Stomach (tissue), 9 donors: ENCODE measurements around the gene DSG4. TPM values are rescaled to one million over a fixed set of nuclear protein-coding genes. Genes with fewer than 3 reads are reported as not detected.
A peak's percentile ranks its signal among the peaks of the same experiment; 100 is the strongest.

Experiments
- DNase-seq, 2 donors: peaks; one replicate each; pipeline versions ENCODE4 v3.0.0 to v3.0.0-alpha.2; 2013 to 2019
- H3K27ac ChIP-seq, 5 donors: fragments of 200-600 bp in 4 of 5; sonication (generic) in 4 of 5; one replicate each; pipeline ENCODE4 v1.5.1; 2013 to 2019; ENCODE audit warnings: mild to moderate bottlenecking in 1 of 5, moderate library complexity in 1 of 5
- H3K27me3 ChIP-seq, 3 donors: fragments of 200-600 bp; sonication (generic); one replicate each; pipeline ENCODE4 v1.5.1; 2017 to 2019; ENCODE audit warnings: mixed run types in 1 of 3
- H3K36me3 ChIP-seq, 4 donors: fragments of 200-600 bp; sonication (generic); 1 replicate in 3 of 4; 2 replicates in 1 of 4; pipeline ENCODE4 v1.5.1; 2016 to 2019
- H3K4me1 ChIP-seq, 4 donors: fragments of 200-600 bp; sonication (generic); one replicate each; pipeline ENCODE4 v1.5.1; 2016 to 2019
- H3K4me3 ChIP-seq, 4 donors: fragments of 200-600 bp; sonication (generic) in 3 of 4; one replicate each; pipeline ENCODE4 v1.5.1; 2016 to 2019; ENCODE audit warnings: mild to moderate bottlenecking in 1 of 4
- H3K9me3 ChIP-seq, 4 donors: fragments of 200-600 bp; sonication (generic); one replicate each; pipeline ENCODE4 v1.5.1; 2016 to 2019
- EP300 ChIP-seq: sonication (generic); formaldehyde crosslinking; IDR thresholded peaks from one replicate; pipeline ENCODE4 v1.6.1; 2017; ENCODE audit warnings: antibody characterized with exemption
- POLR2A ChIP-seq, 4 donors: fragments of 450-650 bp; IDR thresholded peaks; one replicate each; pipeline ENCODE4 v1.6.1; 2016; ENCODE audit warnings: antibody characterized with exemption in 4 of 4, control low read depth in 2 of 4, mild to moderate bottlenecking in 1 of 4, moderate library complexity in 1 of 4
- POLR2AphosphoS5 ChIP-seq, 3 donors: sonication (generic); formaldehyde crosslinking; IDR thresholded peaks; one replicate each; pipeline ENCODE4 v1.6.1; 2016; ENCODE audit warnings: antibody characterized with exemption in 3 of 3
- WGBS, 5 donors: extraction: QIAGEN DNeasy Blood & Tissue Kit in 3 of 5; methylation state at CpG; one replicate each; pipeline versions ENCODE4 v1.1.5 to v1.1.7; 2013 to 2018; 5-methylcytosine and 5-hydroxymethylcytosine counted together
- intact Hi-C: fragments of 100-400 bp; cut with DNase I; formaldehyde crosslinking; loops from one replicate; pipeline ENCODE4 v1.15.1; 2023; ENCODE audit warnings: low total_unique reads
- polyA plus RNA-seq, 3 donors: library from polyadenylated mRNA; stranded (reverse); fragments of 200-250 nt; gene quantifications; one replicate each; pipeline ENCODE4 v1.2.3, GENCODE V29; 2013
- total RNA-seq, 5 donors: library from RNA; depleted of rRNA; stranded (reverse); fragments of >200 nt; gene quantifications; one replicate each; pipeline versions ENCODE4 v1.1.0 to v1.2.3, GENCODE V29; 2014 to 2016
- TF ChIP-seq, protein P1 (sequence below), 7 experiments: fragments of 450-650 bp in 4 of 7; fragments of 200-600 bp in 3 of 7; sonication (generic) in 3 of 7; IDR thresholded peaks; one replicate each; pipeline ENCODE4 v1.5.1; 2016 to 2019; ENCODE audit warnings: antibody characterized with exemption in 7 of 7, control low read depth in 2 of 7, mild to moderate bottlenecking in 1 of 7
- donor health status: healthy with polysubstance abuse.
- donor health status: Bipolar disorder and iron deficiency.
- donor health status: healthy.

DSG4 gene
- total and polyA plus RNA-seq, 8 donors = 0.55 to 0.76 TPM; not detected in 6

DNA sequence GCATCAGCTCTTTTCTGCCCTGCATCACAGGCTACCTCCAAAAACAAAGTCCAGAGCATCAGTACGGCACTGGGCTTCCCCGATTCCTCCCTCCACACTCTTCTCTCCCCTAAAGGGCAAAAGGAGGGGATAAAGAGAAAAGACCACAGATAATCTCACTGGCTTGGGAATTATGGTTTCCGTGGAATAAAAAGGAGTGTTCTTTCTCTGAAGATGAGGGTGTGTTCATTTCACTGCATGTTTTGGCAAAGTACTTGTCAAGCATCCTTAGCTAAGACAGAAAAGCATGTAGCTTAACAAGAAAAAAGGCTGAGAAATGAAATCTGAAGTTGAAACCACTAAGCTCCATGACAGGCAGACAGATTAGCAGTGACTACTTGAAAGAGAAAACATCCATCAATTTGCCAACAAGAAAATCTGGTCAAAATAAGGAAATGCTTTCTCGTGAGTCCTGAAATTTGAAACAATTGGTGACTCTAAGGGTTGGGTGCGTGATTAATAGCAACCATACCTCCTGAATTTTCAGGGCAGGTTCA is 50.4 kb downstream of the DSG4 start:
- H3K27ac ChIP-seq = no peak overlapping the region
- 74 to 84% (median 75%) methylated on average over 5 of the region's 5 CpGs for WGBS, 5 donors
- no peaks in the 10 kb centered on the region for H3K36me3 ChIP-seq
- TF ChIP-seq POLR2A (IDR thresholded peaks at IDR 0.05) = no peak
- TF ChIP-seq, protein P1, sequence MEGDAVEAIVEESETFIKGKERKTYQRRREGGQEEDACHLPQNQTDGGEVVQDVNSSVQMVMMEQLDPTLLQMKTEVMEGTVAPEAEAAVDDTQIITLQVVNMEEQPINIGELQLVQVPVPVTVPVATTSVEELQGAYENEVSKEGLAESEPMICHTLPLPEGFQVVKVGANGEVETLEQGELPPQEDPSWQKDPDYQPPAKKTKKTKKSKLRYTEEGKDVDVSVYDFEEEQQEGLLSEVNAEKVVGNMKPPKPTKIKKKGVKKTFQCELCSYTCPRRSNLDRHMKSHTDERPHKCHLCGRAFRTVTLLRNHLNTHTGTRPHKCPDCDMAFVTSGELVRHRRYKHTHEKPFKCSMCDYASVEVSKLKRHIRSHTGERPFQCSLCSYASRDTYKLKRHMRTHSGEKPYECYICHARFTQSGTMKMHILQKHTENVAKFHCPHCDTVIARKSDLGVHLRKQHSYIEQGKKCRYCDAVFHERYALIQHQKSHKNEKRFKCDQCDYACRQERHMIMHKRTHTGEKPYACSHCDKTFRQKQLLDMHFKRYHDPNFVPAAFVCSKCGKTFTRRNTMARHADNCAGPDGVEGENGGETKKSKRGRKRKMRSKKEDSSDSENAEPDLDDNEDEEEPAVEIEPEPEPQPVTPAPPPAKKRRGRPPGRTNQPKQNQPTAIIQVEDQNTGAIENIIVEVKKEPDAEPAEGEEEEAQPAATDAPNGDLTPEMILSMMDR (IDR thresholded peaks at IDR 0.05) = no peak
- TF ChIP-seq POLR2AphosphoS5 (IDR thresholded peaks at IDR 0.05) = no peak
- no peaks in the 10 kb centered on the region for H3K9me3 ChIP-seq
- H3K27me3 ChIP-seq = no peaks in the 10 kb centered on the region
- H3K4me3 ChIP-seq = no peak overlapping the region
- peaks cover 0 to 6% (median 3%) of the 10 kb centered on the region in 4 donors for H3K4me1 ChIP-seq
- intact Hi-C loops = no loop called here
- DNase-seq = no peak

DNA sequence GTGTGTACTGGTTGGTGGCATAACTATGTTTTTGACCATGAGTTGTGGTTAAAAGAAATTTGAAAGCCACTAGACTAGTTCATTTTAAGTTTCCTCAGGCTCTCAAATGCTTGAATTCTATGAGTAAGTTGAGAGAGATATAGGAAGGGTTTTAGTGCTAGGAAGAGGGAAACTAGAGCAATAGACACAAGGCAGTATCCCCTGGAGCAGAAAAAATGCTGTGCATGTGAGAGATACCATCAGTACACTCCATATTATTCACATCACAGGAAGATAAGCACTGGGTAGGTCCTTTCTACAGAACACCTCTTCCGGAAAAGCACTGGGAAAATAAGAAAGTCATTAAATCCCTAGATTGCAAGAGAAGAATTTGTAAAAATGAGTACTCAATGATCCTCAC is 51.6 kb downstream of the DSG4 start:
- no peaks in the 10 kb centered on the region for H3K36me3 ChIP-seq
- intact Hi-C loops = no loop called here
- peaks cover 0 to 6% (median 3%) of the 10 kb centered on the region in 4 donors for H3K4me1 ChIP-seq
- TF ChIP-seq EP300 (no peak), POLR2AphosphoS5 (IDR thresholded peaks at IDR 0.05) (no peak), POLR2A (IDR thresholded peaks at IDR 0.05) (no peak)
- TF ChIP-seq, protein P1 (IDR thresholded peaks at IDR 0.05) = no peak
- H3K27me3 ChIP-seq = no peaks in the 10 kb centered on the region
- no peak for DNase-seq
- no peak overlapping the region for H3K4me3 ChIP-seq
- no peaks in the 10 kb centered on the region for H3K9me3 ChIP-seq
- H3K27ac ChIP-seq = no peak overlapping the region
- 79 to 96% (median 91%) methylated on average over 1 of the region's 1 CpG for WGBS, 5 donors

- intact Hi-C loops = no loop called here
Observed at GRCh38 chr18:31429623-31430022, 53.0 kb downstream of the DSG4 start.

DNA sequence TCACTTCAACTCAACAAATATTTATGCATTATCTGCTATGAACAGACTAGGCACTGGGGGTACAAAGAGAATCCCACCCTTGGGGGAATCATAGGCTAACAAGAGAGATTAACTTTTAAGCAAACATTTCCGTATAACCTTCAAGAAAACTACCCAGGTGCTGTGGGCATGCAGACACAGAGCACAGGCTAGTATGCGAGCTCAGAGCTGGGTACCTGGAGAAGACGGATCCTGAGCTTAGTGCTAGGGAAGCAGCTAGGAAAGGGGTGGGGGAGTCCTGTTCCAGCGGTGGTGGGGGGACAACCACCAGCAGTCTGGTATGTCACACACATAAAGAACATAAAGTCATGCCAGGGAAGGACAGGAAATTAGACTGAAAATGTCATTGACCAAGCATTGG is 53.5 kb downstream of the DSG4 start:
- Histone ChIP-seq H3K9me3 (peaks cover 0 to 4% (median 0%) of the 10 kb centered on the region in 4 donors), H3K4me3 (no peak overlapping the region), H3K27ac (peak overlapping the region in 1 of 5 donors; percentile 56), H3K4me1 (peaks cover 0 to 6% (median 3%) of the 10 kb centered on the region in 4 donors), H3K27me3 (no peaks in the 10 kb centered on the region), H3K36me3 (no peaks in the 10 kb centered on the region)
- 33 to 59% (median 45%) methylated on average over 4 of the region's 4 CpGs for WGBS, 5 donors
- no peak for DNase-seq
- TF ChIP-seq POLR2A (IDR thresholded peaks at IDR 0.05) (no peak), POLR2AphosphoS5 (IDR thresholded peaks at IDR 0.05) (no peak)
- intact Hi-C loops = no loop called here

More at GRCh38 chr18:31429623-31430022, 53.0 kb downstream of the DSG4 start:
- H3K36me3 ChIP-seq = no peaks in the 10 kb centered on the region
- H3K9me3 ChIP-seq = peaks cover 0 to 3% (median 0%) of the 10 kb centered on the region in 4 donors
- no peak for TF ChIP-seq POLR2A (IDR thresholded peaks at IDR 0.05)
- TF ChIP-seq POLR2AphosphoS5 (IDR thresholded peaks at IDR 0.05) = no peak
- no peak for TF ChIP-seq EP300
- TF ChIP-seq, protein P1 (IDR thresholded peaks at IDR 0.05) = no peak
- H3K4me3 ChIP-seq = no peak overlapping the region
- H3K4me1 ChIP-seq = peaks cover 0 to 6% (median 3%) of the 10 kb centered on the region in 4 donors
- no peaks in the 10 kb centered on the region for H3K27me3 ChIP-seq
- DNase-seq = peak in 1 of 2 donors; percentile 62
- 15 to 45% (median 32%) methylated on average over 2 of the region's 2 CpGs for WGBS, 5 donors
- peak overlapping the region in 2 of 5 donors; percentile 8 to 56 for H3K27ac ChIP-seq

- WGBS, 5 donors = 41 to 52% (median 46%) methylated on average over 1 of the region's 1 CpG
- TF ChIP-seq EP300 (no peak), POLR2A (IDR thresholded peaks at IDR 0.05) (no peak), POLR2AphosphoS5 (IDR thresholded peaks at IDR 0.05) (no peak)
- TF ChIP-seq, protein P1 (IDR thresholded peaks at IDR 0.05) = no peak
- Histone ChIP-seq H3K9me3 (peaks cover 0 to 4% (median 0%) of the 10 kb centered on the region in 4 donors), H3K27me3 (no peaks in the 10 kb centered on the region), H3K27ac (peak overlapping the region in 1 of 5 donors; percentile 56), H3K4me1 (peaks cover 0 to 6% (median 3%) of the 10 kb centered on the region in 4 donors), H3K36me3 (no peaks in the 10 kb centered on the region), H3K4me3 (no peak overlapping the region)
- intact Hi-C loops = no loop called here
- DNase-seq = no peak
Observed at GRCh38 chr18:31430554-31430953, 54.0 kb downstream of the DSG4 start.
